ENCODE results near the gene TSPAN18. TPM values are rescaled to one million over a fixed set of nuclear protein-coding genes. Genes with fewer than 3 reads are reported as not detected.

Gene TSPAN18
- total and polyA plus RNA-seq, 2 experiments from 2014 or later: 6.0 to 10.6 TPM

DNA sequence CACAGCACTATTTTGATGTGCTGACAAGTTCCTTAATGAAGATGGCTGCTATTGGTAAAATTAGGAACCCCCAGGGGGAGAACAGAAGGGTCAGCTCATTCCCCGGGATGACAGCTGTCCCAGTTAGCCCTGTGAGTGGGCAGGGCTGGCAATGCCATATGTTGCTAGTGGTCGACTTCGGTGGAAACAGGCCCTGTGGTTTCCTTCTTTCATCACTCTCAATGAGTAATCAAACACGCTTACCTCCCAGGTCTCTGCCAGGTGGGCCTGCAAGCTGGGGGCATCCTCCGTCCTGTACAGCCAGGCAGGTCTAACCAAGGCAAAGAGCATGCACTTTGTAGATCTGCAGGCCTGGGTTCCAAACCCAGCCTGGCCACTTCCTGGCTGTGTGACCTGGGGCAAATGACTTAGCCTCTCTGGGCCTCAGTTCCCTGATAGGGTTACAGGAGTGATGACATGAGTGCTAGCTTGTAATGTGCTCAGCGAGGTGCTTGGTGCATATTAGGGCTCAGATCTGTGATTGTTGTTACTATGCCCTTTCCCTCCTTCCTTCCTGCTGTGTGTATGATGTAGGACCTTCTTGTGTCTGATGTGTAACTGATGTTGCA, 85.2 kb downstream of the TSPAN18 start:
- Mint-ChIP-seq H3K4me3 (no peak overlapping the region), H3K27ac (no peak overlapping the region), H3K36me3 (ENCODE audit: low read depth) (peaks cover 4% of the 10 kb centered on the region; the same call in 1 of the 3 replicates), H3K4me1 (peaks cover 8% of the 10 kb centered on the region; the same call in 2 of the 3 replicates), H3K27me3 (ENCODE audit: insufficient read depth, low read depth, poor library complexity) (peaks cover 10% of the 10 kb centered on the region), H3K9me3 (peaks cover 3% of the 10 kb centered on the region; the same call in 1 of the 3 replicates)
- Histone ChIP-seq H3K4me1 (ENCODE audit: insufficient read depth) (no peaks in the 10 kb centered on the region), H3K9me2 (ENCODE audit: insufficient read depth) (no peaks in the 10 kb centered on the region), H3K27me3 (ENCODE audit: insufficient read depth) (no peaks in the 10 kb centered on the region), H3K36me3 (ENCODE audit: insufficient read depth) (no peaks in the 10 kb centered on the region), H3F3A (replicated peaks; ENCODE audit: low read depth) (no peaks in the 10 kb centered on the region), H3K27ac (ENCODE audit: low read depth) (no peak overlapping the region), H2AFZ (no peak overlapping the region), H3K4me2 (no peak overlapping the region), H3K4me3 (no peak overlapping the region), H3K79me2 (replicated peaks; ENCODE audit: insufficient read depth) (no peaks in the 10 kb centered on the region; the same call in 1 of the 2 replicates), H4K20me1 (replicated peaks; ENCODE audit: insufficient read depth) (no peaks in the 10 kb centered on the region)
- DNase-seq (ENCODE audit: low spot score) (no peak), ATAC-seq (no peak)
- no peak for TF ChIP-seq EZH2phosphoT487 (IDR thresholded peaks at IDR 0.05; ENCODE audit: unreplicated experiment)
- TF ChIP-seq REST (IDR thresholded peaks at IDR 0.05; ENCODE audit: unreplicated experiment): no peak
- no peak for TF ChIP-seq NANOG (IDR thresholded peaks at IDR 0.05; ENCODE audit: borderline replicate concordance)
- TF ChIP-seq, protein P1, sequence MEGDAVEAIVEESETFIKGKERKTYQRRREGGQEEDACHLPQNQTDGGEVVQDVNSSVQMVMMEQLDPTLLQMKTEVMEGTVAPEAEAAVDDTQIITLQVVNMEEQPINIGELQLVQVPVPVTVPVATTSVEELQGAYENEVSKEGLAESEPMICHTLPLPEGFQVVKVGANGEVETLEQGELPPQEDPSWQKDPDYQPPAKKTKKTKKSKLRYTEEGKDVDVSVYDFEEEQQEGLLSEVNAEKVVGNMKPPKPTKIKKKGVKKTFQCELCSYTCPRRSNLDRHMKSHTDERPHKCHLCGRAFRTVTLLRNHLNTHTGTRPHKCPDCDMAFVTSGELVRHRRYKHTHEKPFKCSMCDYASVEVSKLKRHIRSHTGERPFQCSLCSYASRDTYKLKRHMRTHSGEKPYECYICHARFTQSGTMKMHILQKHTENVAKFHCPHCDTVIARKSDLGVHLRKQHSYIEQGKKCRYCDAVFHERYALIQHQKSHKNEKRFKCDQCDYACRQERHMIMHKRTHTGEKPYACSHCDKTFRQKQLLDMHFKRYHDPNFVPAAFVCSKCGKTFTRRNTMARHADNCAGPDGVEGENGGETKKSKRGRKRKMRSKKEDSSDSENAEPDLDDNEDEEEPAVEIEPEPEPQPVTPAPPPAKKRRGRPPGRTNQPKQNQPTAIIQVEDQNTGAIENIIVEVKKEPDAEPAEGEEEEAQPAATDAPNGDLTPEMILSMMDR (conservative IDR thresholded peaks at IDR 0.05; ENCODE audit: low read depth in 2 of 2): no peak
- no peak for TF ChIP-seq CREB1 (CRISPR knock-in tag; IDR thresholded peaks at IDR 0.05; ENCODE audit: low read depth)
- no peak for TF ChIP-seq EZH2 (IDR thresholded peaks at IDR 0.05; ENCODE audit: low read depth, unreplicated experiment)
- no peak for TF ChIP-seq STAT1 (IDR thresholded peaks at IDR 0.05; ENCODE audit: unreplicated experiment)
- TF ChIP-seq ZNF114 (CRISPR knock-in tag; IDR thresholded peaks at IDR 0.05): no peak
- TF ChIP-seq, protein P2, sequence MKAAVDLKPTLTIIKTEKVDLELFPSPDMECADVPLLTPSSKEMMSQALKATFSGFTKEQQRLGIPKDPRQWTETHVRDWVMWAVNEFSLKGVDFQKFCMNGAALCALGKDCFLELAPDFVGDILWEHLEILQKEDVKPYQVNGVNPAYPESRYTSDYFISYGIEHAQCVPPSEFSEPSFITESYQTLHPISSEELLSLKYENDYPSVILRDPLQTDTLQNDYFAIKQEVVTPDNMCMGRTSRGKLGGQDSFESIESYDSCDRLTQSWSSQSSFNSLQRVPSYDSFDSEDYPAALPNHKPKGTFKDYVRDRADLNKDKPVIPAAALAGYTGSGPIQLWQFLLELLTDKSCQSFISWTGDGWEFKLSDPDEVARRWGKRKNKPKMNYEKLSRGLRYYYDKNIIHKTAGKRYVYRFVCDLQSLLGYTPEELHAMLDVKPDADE (IDR thresholded peaks at IDR 0.05): no peak
- TF ChIP-seq JUNB (IDR thresholded peaks at IDR 0.05; ENCODE audit: unreplicated experiment): no peak
- TF ChIP-seq, protein P3, sequence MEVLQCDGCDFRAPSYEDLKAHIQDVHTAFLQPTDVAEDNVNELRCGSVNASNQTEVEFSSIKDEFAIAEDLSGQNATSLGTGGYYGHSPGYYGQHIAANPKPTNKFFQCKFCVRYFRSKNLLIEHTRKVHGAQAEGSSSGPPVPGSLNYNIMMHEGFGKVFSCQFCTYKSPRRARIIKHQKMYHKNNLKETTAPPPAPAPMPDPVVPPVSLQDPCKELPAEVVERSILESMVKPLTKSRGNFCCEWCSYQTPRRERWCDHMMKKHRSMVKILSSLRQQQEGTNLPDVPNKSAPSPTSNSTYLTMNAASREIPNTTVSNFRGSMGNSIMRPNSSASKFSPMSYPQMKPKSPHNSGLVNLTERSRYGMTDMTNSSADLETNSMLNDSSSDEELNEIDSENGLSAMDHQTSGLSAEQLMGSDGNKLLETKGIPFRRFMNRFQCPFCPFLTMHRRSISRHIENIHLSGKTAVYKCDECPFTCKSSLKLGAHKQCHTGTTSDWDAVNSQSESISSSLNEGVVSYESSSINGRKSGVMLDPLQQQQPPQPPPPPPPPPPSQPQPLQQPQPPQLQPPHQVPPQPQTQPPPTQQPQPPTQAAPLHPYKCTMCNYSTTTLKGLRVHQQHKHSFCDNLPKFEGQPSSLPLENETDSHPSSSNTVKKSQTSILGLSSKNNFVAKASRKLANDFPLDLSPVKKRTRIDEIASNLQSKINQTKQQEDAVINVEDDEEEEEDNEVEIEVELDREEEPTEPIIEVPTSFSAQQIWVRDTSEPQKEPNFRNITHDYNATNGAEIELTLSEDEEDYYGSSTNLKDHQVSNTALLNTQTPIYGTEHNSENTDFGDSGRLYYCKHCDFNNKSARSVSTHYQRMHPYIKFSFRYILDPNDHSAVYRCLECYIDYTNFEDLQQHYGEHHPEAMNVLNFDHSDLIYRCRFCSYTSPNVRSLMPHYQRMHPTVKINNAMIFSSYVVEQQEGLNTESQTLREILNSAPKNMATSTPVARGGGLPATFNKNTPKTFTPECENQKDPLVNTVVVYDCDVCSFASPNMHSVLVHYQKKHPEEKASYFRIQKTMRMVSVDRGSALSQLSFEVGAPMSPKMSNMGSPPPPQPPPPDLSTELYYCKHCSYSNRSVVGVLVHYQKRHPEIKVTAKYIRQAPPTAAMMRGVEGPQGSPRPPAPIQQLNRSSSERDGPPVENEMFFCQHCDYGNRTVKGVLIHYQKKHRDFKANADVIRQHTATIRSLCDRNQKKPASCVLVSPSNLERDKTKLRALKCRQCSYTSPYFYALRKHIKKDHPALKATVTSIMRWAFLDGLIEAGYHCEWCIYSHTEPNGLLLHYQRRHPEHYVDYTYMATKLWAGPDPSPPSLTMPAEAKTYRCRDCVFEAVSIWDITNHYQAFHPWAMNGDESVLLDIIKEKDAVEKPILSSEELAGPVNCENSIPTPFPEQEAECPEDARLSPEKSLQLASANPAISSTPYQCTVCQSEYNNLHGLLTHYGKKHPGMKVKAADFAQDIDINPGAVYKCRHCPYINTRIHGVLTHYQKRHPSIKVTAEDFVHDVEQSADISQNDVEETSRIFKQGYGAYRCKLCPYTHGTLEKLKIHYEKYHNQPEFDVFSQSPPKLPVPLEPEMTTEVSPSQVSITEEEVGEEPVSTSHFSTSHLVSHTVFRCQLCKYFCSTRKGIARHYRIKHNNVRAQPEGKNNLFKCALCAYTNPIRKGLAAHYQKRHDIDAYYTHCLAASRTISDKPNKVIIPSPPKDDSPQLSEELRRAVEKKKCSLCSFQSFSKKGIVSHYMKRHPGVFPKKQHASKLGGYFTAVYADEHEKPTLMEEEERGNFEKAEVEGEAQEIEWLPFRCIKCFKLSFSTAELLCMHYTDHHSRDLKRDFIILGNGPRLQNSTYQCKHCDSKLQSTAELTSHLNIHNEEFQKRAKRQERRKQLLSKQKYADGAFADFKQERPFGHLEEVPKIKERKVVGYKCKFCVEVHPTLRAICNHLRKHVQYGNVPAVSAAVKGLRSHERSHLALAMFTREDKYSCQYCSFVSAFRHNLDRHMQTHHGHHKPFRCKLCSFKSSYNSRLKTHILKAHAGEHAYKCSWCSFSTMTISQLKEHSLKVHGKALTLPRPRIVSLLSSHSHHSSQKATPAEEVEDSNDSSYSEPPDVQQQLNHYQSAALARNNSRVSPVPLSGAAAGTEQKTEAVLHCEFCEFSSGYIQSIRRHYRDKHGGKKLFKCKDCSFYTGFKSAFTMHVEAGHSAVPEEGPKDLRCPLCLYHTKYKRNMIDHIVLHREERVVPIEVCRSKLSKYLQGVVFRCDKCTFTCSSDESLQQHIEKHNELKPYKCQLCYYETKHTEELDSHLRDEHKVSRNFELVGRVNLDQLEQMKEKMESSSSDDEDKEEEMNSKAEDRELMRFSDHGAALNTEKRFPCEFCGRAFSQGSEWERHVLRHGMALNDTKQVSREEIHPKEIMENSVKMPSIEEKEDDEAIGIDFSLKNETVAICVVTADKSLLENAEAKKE (CRISPR knock-in tag; IDR thresholded peaks at IDR 0.05): no peak
- TF ChIP-seq POLR2AphosphoS5 (IDR thresholded peaks at IDR 0.05; ENCODE audit: low read depth): no peak
- TF ChIP-seq ZNF331 (CRISPR knock-in tag; IDR thresholded peaks at IDR 0.05; ENCODE audit: low read depth): no peak

Measured in GM23338 (cell line).